ENCODE measurements around the gene RRP8. TPM values are rescaled to one million over a fixed set of nuclear protein-coding genes. Genes with fewer than 3 reads are reported as not detected.
A peak's percentile ranks its signal among the peaks of the same experiment; 100 is the strongest.

The RRP8 gene
- polyA plus RNA-seq, 1 donor = 28.5 TPM

DNA sequence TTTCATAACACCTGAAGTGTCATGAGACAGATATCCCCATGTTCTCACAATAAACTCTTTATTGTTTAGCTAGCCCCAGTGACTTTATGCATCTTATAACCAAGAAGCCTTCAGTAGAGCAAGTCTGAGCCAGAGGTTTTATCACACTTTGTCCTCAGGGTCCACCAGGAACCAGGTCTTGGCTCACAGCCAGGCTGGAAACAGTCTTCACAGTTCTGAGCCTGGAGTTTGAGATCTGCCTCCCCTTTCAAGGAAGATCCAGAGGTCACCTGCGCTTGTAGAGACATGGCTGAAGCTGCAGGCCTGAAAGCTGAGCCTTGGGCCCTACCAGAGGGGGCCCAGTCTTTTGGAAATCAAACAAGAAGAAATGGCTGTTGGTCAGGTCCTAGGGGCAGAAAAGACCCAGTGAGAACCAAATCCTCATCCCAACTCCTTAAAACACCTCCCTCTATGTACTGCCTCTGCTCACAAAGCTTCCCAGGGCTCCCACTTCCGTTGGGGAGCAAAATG, 3.5 kb downstream of the RRP8 start:
- Histone ChIP-seq H3K9me3 (ENCODE audit: control insufficient read depth, low read depth, low read length) (no peaks in the 10 kb centered on the region), H3K4me1 (ENCODE audit: control insufficient read depth, insufficient read depth, low read length) (peaks cover 31% of the 10 kb centered on the region), H3K27me3 (ENCODE audit: control insufficient read depth, insufficient read depth, low read length) (no peaks in the 10 kb centered on the region), H3K36me3 (ENCODE audit: control insufficient read depth, insufficient read depth, low read length) (peaks cover 52% of the 10 kb centered on the region), H3K4me3 (ENCODE audit: low read length) (no peak overlapping the region), H3K27ac (ENCODE audit: low read length) (peak overlapping the region; percentile 64)
- no CpG with 5 or more reads among the region's 2 CpGs for WGBS (ENCODE audit: insufficient coverage, low lambda C conversion rate)
- peak; percentile 83 to 91 for DNase-seq

GRCh38 chr11:6599449-6599848, 4.0 kb downstream of the RRP8 start:
- peak overlapping the region; percentile 64 for H3K27ac ChIP-seq (ENCODE audit: low read length)

DNA sequence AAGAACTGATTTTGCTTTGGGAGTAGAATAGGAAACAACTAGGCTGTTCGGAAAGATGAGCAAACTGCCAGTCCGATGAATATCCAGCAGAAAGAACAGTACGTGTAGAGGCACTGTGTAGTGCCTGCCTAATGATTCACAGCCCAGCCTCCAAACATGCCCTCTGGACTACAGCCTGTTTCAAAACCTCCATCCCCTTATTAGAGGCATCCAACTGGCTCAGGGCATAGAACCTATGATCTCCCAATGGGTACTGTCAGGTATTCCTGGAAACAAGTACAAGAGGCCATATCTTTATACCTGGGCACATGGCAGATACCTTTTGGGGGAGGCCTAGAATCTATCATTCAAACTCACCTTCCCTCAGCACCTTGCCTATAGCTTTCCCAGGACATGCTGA, 4.9 kb downstream of the RRP8 start:
- H3K27me3 ChIP-seq (ENCODE audit: control insufficient read depth, insufficient read depth, low read length) = no peaks in the 10 kb centered on the region
- peak overlapping the region; percentile 50 for H3K27ac ChIP-seq (ENCODE audit: low read length)
- no peak overlapping the region for H3K4me3 ChIP-seq (ENCODE audit: low read length)
- no peaks in the 10 kb centered on the region for H3K9me3 ChIP-seq (ENCODE audit: control insufficient read depth, low read depth, low read length)
- H3K36me3 ChIP-seq (ENCODE audit: control insufficient read depth, insufficient read depth, low read length) = peaks cover 56% of the 10 kb centered on the region
- H3K4me1 ChIP-seq (ENCODE audit: control insufficient read depth, insufficient read depth, low read length) = peaks cover 29% of the 10 kb centered on the region
- WGBS (ENCODE audit: insufficient coverage, low lambda C conversion rate) = no CpG with 5 or more reads among the region's 3 CpGs
- peak in 1 of 2 donors; percentile 72 for DNase-seq

More at GRCh38 chr11:6599449-6599848, 4.0 kb downstream of the RRP8 start:
- H3K27me3 ChIP-seq (ENCODE audit: control insufficient read depth, insufficient read depth, low read length) = no peaks in the 10 kb centered on the region
- H3K9me3 ChIP-seq (ENCODE audit: control insufficient read depth, low read depth, low read length) = no peaks in the 10 kb centered on the region
- H3K36me3 ChIP-seq (ENCODE audit: control insufficient read depth, insufficient read depth, low read length) = peaks cover 52% of the 10 kb centered on the region
- no peak overlapping the region for H3K4me3 ChIP-seq (ENCODE audit: low read length)
- WGBS (ENCODE audit: insufficient coverage, low lambda C conversion rate) = no CpG with 5 or more reads among the region's 1 CpG
- no peak for DNase-seq
- H3K4me1 ChIP-seq (ENCODE audit: control insufficient read depth, insufficient read depth, low read length) = peaks cover 29% of the 10 kb centered on the region

DNA sequence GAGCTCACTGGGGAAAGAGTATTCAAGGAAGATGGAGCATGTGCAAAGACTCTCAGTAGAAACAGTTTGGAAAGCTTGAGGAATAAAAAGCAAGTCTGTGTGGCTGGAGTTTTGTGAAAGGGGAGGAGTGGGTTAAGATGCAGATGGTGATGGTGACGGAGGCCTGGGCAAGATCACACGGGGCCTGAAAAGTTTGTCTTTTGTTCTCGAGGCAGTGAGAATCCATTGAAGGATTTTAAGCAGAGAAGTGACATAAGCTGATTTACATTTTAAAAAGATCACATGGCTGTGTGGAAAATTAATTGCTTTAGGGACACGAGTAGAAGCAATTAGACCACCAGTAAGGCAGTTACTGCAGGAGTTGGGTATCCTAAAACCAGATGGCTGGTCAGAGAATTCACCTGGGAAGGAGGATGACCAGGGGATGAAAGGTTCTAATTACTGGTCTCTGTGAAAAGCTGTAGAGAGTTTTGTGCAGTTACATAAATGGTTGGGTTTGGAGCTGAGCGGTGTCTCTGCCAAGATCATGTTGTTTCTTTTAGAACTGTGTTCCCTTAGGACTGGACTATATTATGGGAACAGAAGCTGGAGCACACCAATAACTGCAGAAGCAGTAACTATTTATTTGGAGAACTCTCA, 7.1 kb downstream of the RRP8 start:
- Histone ChIP-seq H3K9me3 (ENCODE audit: control insufficient read depth, low read depth, low read length) (no peaks in the 10 kb centered on the region), H3K4me1 (ENCODE audit: control insufficient read depth, insufficient read depth, low read length) (peaks cover 20% of the 10 kb centered on the region), H3K27me3 (ENCODE audit: control insufficient read depth, insufficient read depth, low read length) (no peaks in the 10 kb centered on the region), H3K27ac (ENCODE audit: low read length) (no peak overlapping the region), H3K36me3 (ENCODE audit: control insufficient read depth, insufficient read depth, low read length) (peaks cover 63% of the 10 kb centered on the region), H3K4me3 (ENCODE audit: low read length) (no peak overlapping the region)
- WGBS (ENCODE audit: insufficient coverage, low lambda C conversion rate) = 100% methylated on average over 1 of the region's 5 CpGs
- DNase-seq = no peak

- peaks cover 9% of the 10 kb centered on the region for H3K4me1 ChIP-seq (ENCODE audit: control insufficient read depth, insufficient read depth, low read length)
- H3K27ac ChIP-seq (ENCODE audit: low read length) = no peak overlapping the region
- H3K9me3 ChIP-seq (ENCODE audit: control insufficient read depth, low read depth, low read length) = no peaks in the 10 kb centered on the region
- no CpG with 5 or more reads among the region's 3 CpGs for WGBS (ENCODE audit: insufficient coverage, low lambda C conversion rate)
- peaks cover 42% of the 10 kb centered on the region for H3K36me3 ChIP-seq (ENCODE audit: control insufficient read depth, insufficient read depth, low read length)
- no peaks in the 10 kb centered on the region for H3K27me3 ChIP-seq (ENCODE audit: control insufficient read depth, insufficient read depth, low read length)
- DNase-seq = no peak
- H3K4me3 ChIP-seq (ENCODE audit: low read length) = no peak overlapping the region
Measured at GRCh38 chr11:6594142-6594768, 9.2 kb downstream of the RRP8 start.

- Histone ChIP-seq H3K36me3 (ENCODE audit: control insufficient read depth, insufficient read depth, low read length) (peaks cover 7% of the 10 kb centered on the region), H3K27ac (ENCODE audit: low read length) (no peak overlapping the region), H3K4me3 (ENCODE audit: low read length) (no peak overlapping the region), H3K27me3 (ENCODE audit: control insufficient read depth, insufficient read depth, low read length) (no peaks in the 10 kb centered on the region), H3K9me3 (ENCODE audit: control insufficient read depth, low read depth, low read length) (peaks cover 11% of the 10 kb centered on the region), H3K4me1 (ENCODE audit: control insufficient read depth, insufficient read depth, low read length) (no peaks in the 10 kb centered on the region)
- no peak for DNase-seq
- WGBS (ENCODE audit: insufficient coverage, low lambda C conversion rate) = 100% methylated on average over 1 of the region's 1 CpG
Measured at GRCh38 chr11:6588018-6588417, 15.4 kb downstream of the RRP8 start.

- WGBS (ENCODE audit: insufficient coverage, low lambda C conversion rate) = 100% methylated on average over 3 of the region's 11 CpGs
- peaks cover 11% of the 10 kb centered on the region for H3K9me3 ChIP-seq (ENCODE audit: control insufficient read depth, low read depth, low read length)
- peaks cover 5% of the 10 kb centered on the region for H3K36me3 ChIP-seq (ENCODE audit: control insufficient read depth, insufficient read depth, low read length)
- no peak for DNase-seq
- H3K27me3 ChIP-seq (ENCODE audit: control insufficient read depth, insufficient read depth, low read length) = no peaks in the 10 kb centered on the region
- H3K4me3 ChIP-seq (ENCODE audit: low read length) = no peak overlapping the region
- H3K27ac ChIP-seq (ENCODE audit: low read length) = no peak overlapping the region
- no peaks in the 10 kb centered on the region for H3K4me1 ChIP-seq (ENCODE audit: control insufficient read depth, insufficient read depth, low read length)
Measured at GRCh38 chr11:6587360-6587953, 16.0 kb downstream of the RRP8 start.

GRCh38 chr11:6586434-6587359, 16.7 kb downstream of the RRP8 start:
- H3K27ac ChIP-seq (ENCODE audit: low read length) = no peak overlapping the region
- H3K36me3 ChIP-seq (ENCODE audit: control insufficient read depth, insufficient read depth, low read length) = no peaks in the 10 kb centered on the region
- H3K4me1 ChIP-seq (ENCODE audit: control insufficient read depth, insufficient read depth, low read length) = no peaks in the 10 kb centered on the region
- DNase-seq = no peak
- peaks cover 11% of the 10 kb centered on the region for H3K9me3 ChIP-seq (ENCODE audit: control insufficient read depth, low read depth, low read length)
- WGBS (ENCODE audit: insufficient coverage, low lambda C conversion rate) = no CpG with 5 or more reads among the region's 25 CpGs
- H3K4me3 ChIP-seq (ENCODE audit: low read length) = no peak overlapping the region
- no peaks in the 10 kb centered on the region for H3K27me3 ChIP-seq (ENCODE audit: control insufficient read depth, insufficient read depth, low read length)

- Histone ChIP-seq H3K36me3 (ENCODE audit: control insufficient read depth, insufficient read depth, low read length) (no peaks in the 10 kb centered on the region), H3K9me3 (ENCODE audit: control insufficient read depth, low read depth, low read length) (peaks cover 11% of the 10 kb centered on the region), H3K4me1 (ENCODE audit: control insufficient read depth, insufficient read depth, low read length) (no peaks in the 10 kb centered on the region), H3K4me3 (ENCODE audit: low read length) (no peak overlapping the region), H3K27ac (ENCODE audit: low read length) (no peak overlapping the region), H3K27me3 (ENCODE audit: control insufficient read depth, insufficient read depth, low read length) (no peaks in the 10 kb centered on the region)
- DNase-seq = no peak
- WGBS (ENCODE audit: insufficient coverage, low lambda C conversion rate) = no CpG with 5 or more reads among the region's 4 CpGs
Measured at GRCh38 chr11:6584528-6584927, 18.9 kb downstream of the RRP8 start.

- WGBS (ENCODE audit: insufficient coverage, low lambda C conversion rate) = no CpG with 5 or more reads among the region's 1 CpG
- Histone ChIP-seq H3K4me3 (ENCODE audit: low read length) (no peak overlapping the region), H3K36me3 (ENCODE audit: control insufficient read depth, insufficient read depth, low read length) (no peaks in the 10 kb centered on the region), H3K27me3 (ENCODE audit: control insufficient read depth, insufficient read depth, low read length) (no peaks in the 10 kb centered on the region), H3K27ac (ENCODE audit: low read length) (no peak overlapping the region), H3K9me3 (ENCODE audit: control insufficient read depth, low read depth, low read length) (peaks cover 11% of the 10 kb centered on the region), H3K4me1 (ENCODE audit: control insufficient read depth, insufficient read depth, low read length) (no peaks in the 10 kb centered on the region)
- DNase-seq = no peak
Measured at GRCh38 chr11:6583584-6583983, 19.8 kb downstream of the RRP8 start.

All from large intestine (tissue), 3 donors.